Caco-2 (cell line): ENCODE results near the gene METTL13. TPM values are rescaled to one million over a fixed set of nuclear protein-coding genes. Genes with fewer than 3 reads are reported as not detected.

Source experiments
- BruUV-seq: library from RNA; stranded (reverse); fragments of 400-500 nt; replicated peaks from 2 replicates; lab custom pipeline; 2021; lab: Mats Ljungman, UMichigan
- CTCF ChIA-PET: fragments of 300-600 bp; sonication (Branson Sonifier 250); formaldehyde crosslinking; loops from one replicate; lab custom pipeline; 2022; ENCODE audit warnings: antibody characterized with exemption; lab: Charles Lee
- POLR2A ChIA-PET: fragments of 300-600 bp; sonication (Branson Sonifier 250); formaldehyde crosslinking; loops from one replicate; lab custom pipeline; 2022; ENCODE audit warnings: antibody characterized with exemption; lab: Charles Lee
- DNase-seq, 2 experiments: peaks; one replicate each; pipeline versions ENCODE4 v3.0.0 to v3.0.0-alpha.2; 2020 to 2022
- H3K27me3 ChIP-seq: replicated peaks from 2 replicates; pipeline ENCODE4 v1.6.0; 2011; ENCODE audit warnings: low read length; ENCODE audit not compliant: control insufficient read depth, insufficient read depth
- H3K36me3 ChIP-seq: 2 replicates; pipeline ENCODE4 v1.5.1; 2011; ENCODE audit warnings: low read length; ENCODE audit not compliant: control insufficient read depth, insufficient read depth
- H3K4me1 ChIP-seq: fragments of 250-450 bp; sonication (Bioruptor Pico); 2 replicates; pipeline ENCODE4 v1.5.1; 2020; ENCODE audit warnings: mild to moderate bottlenecking
- H3K4me3 ChIP-seq: 2 replicates; pipeline ENCODE4 v1.5.1; 2011; ENCODE audit warnings: low read depth, mild to moderate bottlenecking, control low read depth, low read length
- H3K9me3 ChIP-seq: fragments of 250-450 bp; sonication (Bioruptor Pico); 2 replicates; pipeline ENCODE4 v1.5.1; 2020; ENCODE audit warnings: mild to moderate bottlenecking, moderate library complexity
- H3K27ac Mint-ChIP-seq: one replicate; pipeline ENCODE4 v1.8.0; 2022; ENCODE audit warnings: mixed read lengths; ENCODE audit not compliant: unreplicated experiment
- H3K27me3 Mint-ChIP-seq: one replicate; pipeline ENCODE4 v1.8.0; 2022; ENCODE audit warnings: mixed read lengths; ENCODE audit not compliant: insufficient read depth, unreplicated experiment
- H3K36me3 Mint-ChIP-seq: one replicate; pipeline ENCODE4 v1.8.0; 2022; ENCODE audit warnings: mild to moderate bottlenecking, mixed read lengths; ENCODE audit not compliant: insufficient read depth, unreplicated experiment
- H3K4me1 Mint-ChIP-seq: one replicate; pipeline ENCODE4 v1.8.0; 2022; ENCODE audit warnings: low read depth, mixed read lengths; ENCODE audit not compliant: unreplicated experiment
- H3K4me3 Mint-ChIP-seq: one replicate; pipeline ENCODE4 v1.8.0; 2022; ENCODE audit warnings: mild to moderate bottlenecking, moderate library complexity, mixed read lengths; ENCODE audit not compliant: unreplicated experiment
- H3K9me3 Mint-ChIP-seq: one replicate; pipeline ENCODE4 v1.8.0; 2022; ENCODE audit warnings: mixed read lengths; ENCODE audit not compliant: unreplicated experiment
- CTCF ChIP-seq, 2 experiments: fragments of 200-600 bp in 1 of 2; IDR thresholded peaks; 1 replicate in 1 of 2; 2 replicates in 1 of 2; pipeline versions ENCODE4 v1.5.1 to v1.8.0; 2011 to 2022; ENCODE audit warnings: antibody characterized with exemption in 1 of 2, control low read depth in 1 of 2, inconsistent platforms in 1 of 2, low read depth in 1 of 2, low read length in 1 of 2, mild to moderate bottlenecking in 1 of 2, moderate library complexity in 1 of 2; ENCODE audit not compliant: insufficient read depth in 1 of 2, severe bottlenecking in 1 of 2, unreplicated experiment in 1 of 2
- intact Hi-C: fragments of 100-400 bp; cut with micrococcal nuclease; formaldehyde crosslinking; loops from one replicate; pipeline ENCODE4 v1.10.0; 2022; ENCODE audit not compliant: unreplicated experiment
- total RNA-seq: library from RNA; stranded (reverse); gene quantifications from 2 replicates; pipeline ENCODE4 v1.2.3, GENCODE V29; 2022

METTL13 gene
- total RNA-seq, 1 experiment from 2014 or later: 36.9 TPM

GRCh38 chr1:171796592-171796991, 15.1 kb downstream of the METTL13 start:
- Histone ChIP-seq H3K4me1 (no peaks in the 10 kb centered on the region), H3K4me3 (no peak overlapping the region), H3K36me3 (peaks cover 2% of the 10 kb centered on the region; the same call in 1 of the 2 replicates), H3K27me3 (no peaks in the 10 kb centered on the region), H3K9me3 (no peaks in the 10 kb centered on the region)
- no peak overlapping the region for H3K27ac Mint-ChIP-seq
- BruUV-seq: no TSS peak
- no peaks in the 10 kb centered on the region for H3K4me1 Mint-ChIP-seq
- intact Hi-C loops: no loop called here
- ChIA-PET CTCF (no interaction called here), POLR2A (no interaction called here)
- no peak overlapping the region for H3K4me3 Mint-ChIP-seq
- no peaks in the 10 kb centered on the region for H3K9me3 Mint-ChIP-seq
- TF ChIP-seq CTCF (IDR thresholded peaks at IDR 0.05; ENCODE audit: insufficient read depth in 1 of 2, low read depth in 1 of 2, low read length in 1 of 2, severe bottlenecking in 1 of 2, unreplicated experiment in 1 of 2): no peak
- H3K36me3 Mint-ChIP-seq: peaks cover 31% of the 10 kb centered on the region
- H3K27me3 Mint-ChIP-seq: no peaks in the 10 kb centered on the region
- no peak for DNase-seq

DNA sequence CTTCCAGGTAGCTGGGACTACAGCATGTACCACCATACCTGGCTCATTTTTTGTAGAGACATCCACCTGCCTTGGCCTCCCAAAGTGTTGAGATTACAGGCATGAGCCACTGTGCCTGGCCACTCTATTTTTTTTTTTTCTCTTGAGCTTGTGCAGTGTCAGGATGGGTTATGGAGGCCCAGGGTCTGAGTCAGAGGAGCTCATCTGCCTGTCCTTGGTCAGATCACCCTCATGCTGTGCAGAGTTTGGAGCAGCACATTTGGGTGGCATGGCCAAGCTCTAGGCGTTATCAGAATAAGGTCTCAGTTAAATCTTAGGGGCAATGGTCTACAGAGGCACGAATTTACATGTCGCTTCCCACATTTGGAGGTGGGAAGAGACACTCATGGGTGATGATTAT, 16.9 kb downstream of the METTL13 start:
- POLR2A ChIA-PET: interaction anchor here (0.6 kb wide), 1 partner anchor 287 kb away, joined by 3 read pairs; no protein-coding TSS in a partner anchor
- CTCF ChIA-PET: interaction anchor here (3.9 kb wide), 1 partner anchor 187 kb away, joined by 20 read pairs; no protein-coding TSS in a partner anchor
- H3K4me1 Mint-ChIP-seq: no peaks in the 10 kb centered on the region

DNA sequence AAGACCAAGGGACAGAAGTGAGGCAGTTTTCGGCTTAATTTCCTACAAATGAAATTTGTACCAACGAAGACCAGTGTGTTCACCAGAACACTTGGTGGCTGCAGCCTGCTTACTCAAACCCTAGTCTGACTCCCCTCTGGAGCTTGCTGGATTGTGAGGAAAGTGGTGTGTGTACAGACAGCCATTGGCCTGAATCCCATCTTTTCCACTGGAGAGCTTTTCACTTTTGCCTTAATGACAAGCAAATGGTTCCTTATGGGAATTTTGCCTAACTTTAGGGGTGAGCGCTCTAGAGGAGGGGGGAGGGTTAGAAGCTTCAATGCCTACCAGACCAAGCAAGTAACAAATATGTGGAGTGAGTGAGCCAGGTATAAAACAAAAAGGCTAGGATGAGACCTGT, 17.3 kb downstream of the METTL13 start:
- no peak for DNase-seq
- Mint-ChIP-seq H3K4me1 (no peaks in the 10 kb centered on the region), H3K27me3 (no peaks in the 10 kb centered on the region), H3K36me3 (peaks cover 30% of the 10 kb centered on the region), H3K27ac (no peak overlapping the region), H3K4me3 (no peak overlapping the region), H3K9me3 (no peaks in the 10 kb centered on the region)
- no peak for TF ChIP-seq CTCF (IDR thresholded peaks at IDR 0.05; ENCODE audit: insufficient read depth in 1 of 2, low read depth in 1 of 2, low read length in 1 of 2, severe bottlenecking in 1 of 2, unreplicated experiment in 1 of 2)
- POLR2A ChIA-PET: interaction anchor here (0.6 to 0.7 kb wide), 2 partner anchors 83 to 287 kb away, joined by 3 read pairs; no protein-coding TSS in a partner anchor
- CTCF ChIA-PET: interaction anchor here (3.9 kb wide), 1 partner anchor 187 kb away, joined by 20 read pairs; no protein-coding TSS in a partner anchor
- H3K9me3 ChIP-seq: no peaks in the 10 kb centered on the region
- H3K36me3 ChIP-seq: peaks cover 2% of the 10 kb centered on the region; the same call in 1 of the 2 replicates
- no peaks in the 10 kb centered on the region for H3K4me1 ChIP-seq
- no peaks in the 10 kb centered on the region for H3K27me3 ChIP-seq
- intact Hi-C loops: no loop called here
- no peak overlapping the region for H3K4me3 ChIP-seq
- no TSS peak for BruUV-seq

More for the DNA sequence above, 16.9 kb downstream of the METTL13 start:
- Mint-ChIP-seq H3K4me3 (no peak overlapping the region), H3K27me3 (no peaks in the 10 kb centered on the region), H3K9me3 (no peaks in the 10 kb centered on the region), H3K36me3 (peaks cover 31% of the 10 kb centered on the region), H3K27ac (no peak overlapping the region)
- Histone ChIP-seq H3K4me3 (no peak overlapping the region), H3K4me1 (no peaks in the 10 kb centered on the region), H3K36me3 (peaks cover 2% of the 10 kb centered on the region; the same call in 1 of the 2 replicates), H3K9me3 (no peaks in the 10 kb centered on the region), H3K27me3 (no peaks in the 10 kb centered on the region)
- BruUV-seq: no TSS peak
- DNase-seq: no peak
- intact Hi-C loops: no loop called here
- no peak for TF ChIP-seq CTCF (IDR thresholded peaks at IDR 0.05; ENCODE audit: insufficient read depth in 1 of 2, low read depth in 1 of 2, low read length in 1 of 2, severe bottlenecking in 1 of 2, unreplicated experiment in 1 of 2)
